GM23338 (cell line): Measurements from ENCODE around the gene SLC22A3.

Experiments used
- CREB1 ChIP-seq: fragments of 250-450 bp; sonication (Bioruptor Pico); IDR thresholded peaks from 2 replicates; pipeline ENCODE4 v1.5.0; 2020; ENCODE audit warnings: low read depth, mild to moderate bottlenecking, moderate library complexity
- CTCF ChIP-seq, 2 experiments: fragments of 200-600 bp in 1 of 2; sonication (generic) in 1 of 2; conservative IDR thresholded peaks; 2 replicates each; pipeline versions ENCODE4 v1.5.1 to v1.6.1; 2016 to 2017; ENCODE audit warnings: antibody characterized with exemption in 2 of 2, low read depth in 2 of 2, mild to moderate bottlenecking in 2 of 2, moderate library complexity in 1 of 2
- ETS1 ChIP-seq: IDR thresholded peaks from 2 replicates; pipeline ENCODE4 v1.6.1; 2016; ENCODE audit warnings: antibody characterized with exemption
- EZH2 ChIP-seq: fragments of 200-600 bp; sonication (generic); IDR thresholded peaks from one replicate; pipeline ENCODE4 v1.8.0; 2017; ENCODE audit warnings: antibody characterized with exemption, mild to moderate bottlenecking, low read depth; ENCODE audit not compliant: unreplicated experiment
- EZH2phosphoT487 ChIP-seq: fragments of 200-600 bp; sonication (generic); IDR thresholded peaks from one replicate; pipeline ENCODE4 v1.8.1; 2018; ENCODE audit warnings: antibody characterized with exemption; ENCODE audit not compliant: unreplicated experiment
- JUNB ChIP-seq: IDR thresholded peaks from one replicate; pipeline ENCODE4 v1.6.1; 2016; ENCODE audit warnings: antibody characterized with exemption; ENCODE audit not compliant: unreplicated experiment
- NANOG ChIP-seq: IDR thresholded peaks from 2 replicates; pipeline ENCODE4 v1.6.1; 2016; ENCODE audit warnings: antibody characterized with exemption, borderline replicate concordance
- POLR2AphosphoS5 ChIP-seq: IDR thresholded peaks from 2 replicates; pipeline ENCODE4 v1.6.1; 2016; ENCODE audit warnings: antibody characterized with exemption, low read depth
- REST ChIP-seq: IDR thresholded peaks from one replicate; pipeline ENCODE4 v1.6.1; 2018; ENCODE audit warnings: antibody characterized with exemption; ENCODE audit not compliant: unreplicated experiment
- STAT1 ChIP-seq: IDR thresholded peaks from one replicate; pipeline ENCODE4 v1.6.1; 2016; ENCODE audit warnings: antibody characterized with exemption; ENCODE audit not compliant: unreplicated experiment
- ZNF331 ChIP-seq: fragments of 250-450 bp; sonication (Bioruptor Pico); IDR thresholded peaks from 2 replicates; pipeline ENCODE4 v1.5.0; 2020; ENCODE audit warnings: low read depth, mild to moderate bottlenecking, moderate library complexity
- ZNF462 ChIP-seq: fragments of 250-450 bp; sonication (Bioruptor Pico); IDR thresholded peaks from 2 replicates; pipeline ENCODE4 v1.5.0; 2020; ENCODE audit warnings: mild to moderate bottlenecking, moderate library complexity

GRCh38 chr6:160429620-160429895, 81.4 kb downstream of the SLC22A3 start:
- TF ChIP-seq CTCF (conservative IDR thresholded peaks at IDR 0.05; ENCODE audit: low read depth in 2 of 2) (no peak), EZH2 (no peak), EZH2phosphoT487 (no peak), ETS1 (no peak), REST (no peak), POLR2AphosphoS5 (no peak), ZNF331 (no peak), STAT1 (no peak), CREB1 (no peak), NANOG (no peak), ZNF462 (CRISPR knock-in tag) (no peak), JUNB (no peak)
